ENCODE measurements around the gene LILRA6.
"Not testable (repeated sequence)": the region's sequence is repeated elsewhere in the genome, so short reads cannot be mapped to it uniquely, and the experiment has no call there.

DNA sequence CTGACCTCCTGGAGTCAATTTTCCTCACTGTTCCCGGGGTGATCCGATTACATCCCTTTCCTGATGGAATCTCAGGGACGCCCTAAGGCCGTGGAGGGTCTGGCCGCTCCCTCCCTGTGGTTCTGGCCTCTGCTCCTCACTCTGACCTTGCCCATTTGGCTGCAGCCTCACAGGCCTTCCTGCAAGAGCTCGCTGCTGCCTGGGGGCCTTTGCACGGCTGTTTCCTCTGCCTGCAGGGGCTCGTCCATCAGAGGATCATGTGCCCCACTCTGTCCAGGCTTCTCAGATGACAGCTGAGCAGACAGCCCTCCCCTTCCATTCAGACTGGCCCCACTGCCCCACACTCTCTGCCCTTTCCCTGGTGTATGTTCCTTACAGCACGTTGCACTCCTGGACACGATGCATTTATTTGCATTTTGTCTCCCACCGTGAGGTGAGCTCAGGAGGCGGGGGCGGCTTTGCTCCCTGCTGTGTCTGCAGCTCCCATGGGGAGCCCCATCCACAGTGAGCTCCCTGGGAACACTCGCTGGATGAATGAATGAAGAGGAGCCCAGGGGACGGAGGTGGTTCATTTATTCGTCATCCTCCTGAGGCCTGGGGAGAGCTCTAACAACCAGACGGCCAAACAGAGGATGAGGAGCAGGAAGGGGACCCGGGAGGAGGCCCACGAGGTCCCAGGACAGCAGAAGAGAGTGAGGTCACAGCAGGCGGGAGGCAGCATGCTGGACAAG, 24.9 kb downstream of the LILRA6 start:
- not testable (repeated sequence) for TF ChIP-seq CTCF (conservative IDR thresholded peaks at IDR 0.05; ENCODE audit: low read length); EZH2phosphoT487 (IDR thresholded peaks at IDR 0.05; ENCODE audit: borderline replicate concordance)
